ENCODE results near the gene EFNB3.

Gene EFNB3

DNA sequence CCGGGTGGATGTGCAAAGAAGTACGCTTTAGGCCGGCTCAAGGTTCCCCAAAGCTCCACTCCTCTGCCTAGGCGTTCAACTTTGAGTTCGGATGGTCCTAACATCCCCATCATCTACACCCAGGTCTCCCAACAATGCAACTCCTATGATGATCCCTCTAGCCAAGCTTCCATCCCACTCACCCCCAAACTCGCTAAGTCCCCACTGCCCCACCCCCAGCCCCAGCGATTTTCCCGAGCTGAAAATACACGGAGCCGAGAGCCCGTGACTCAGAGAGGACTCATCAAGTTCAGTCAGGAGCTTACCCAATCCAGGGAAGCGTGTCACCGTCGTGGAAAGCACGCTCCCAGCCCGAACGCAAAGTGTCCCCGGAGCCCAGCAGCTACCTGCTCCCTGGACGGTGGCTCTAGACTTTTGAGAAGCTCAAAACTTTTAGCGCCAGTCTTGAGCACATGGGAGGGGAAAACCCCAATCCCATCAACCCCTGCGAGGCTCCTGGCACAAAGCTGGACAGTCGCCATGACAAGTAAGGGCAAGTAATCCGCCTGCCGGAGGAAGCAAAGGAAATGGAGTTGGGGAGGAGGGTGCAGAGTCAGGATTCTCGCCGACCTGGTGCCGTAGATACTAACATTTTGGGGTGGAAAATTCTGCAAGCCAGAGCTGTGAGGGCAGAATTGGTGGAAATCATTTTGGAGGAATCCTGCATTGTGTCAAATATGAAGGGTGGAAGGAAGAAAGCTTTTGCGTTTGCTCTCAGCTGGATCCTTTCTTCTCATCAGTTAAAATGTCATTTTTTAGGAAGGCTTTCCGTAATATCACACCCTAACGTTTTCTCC is 17.7 kb upstream of the EFNB3 start, which contains the start of gene TP53:
TP53 (minus strand) TSS at position 419 of the 836 bp plus-strand sequence. CDS start 10,896 bp downstream, outside the sequence.
- TF ChIP-seq GATA2 (IDR thresholded peaks at IDR 0.05; ENCODE audit: low read depth, low read length) (no peak), GATA3 (IDR thresholded peaks at IDR 0.05; ENCODE audit: low read depth, low read length) (no peak)

DNA sequence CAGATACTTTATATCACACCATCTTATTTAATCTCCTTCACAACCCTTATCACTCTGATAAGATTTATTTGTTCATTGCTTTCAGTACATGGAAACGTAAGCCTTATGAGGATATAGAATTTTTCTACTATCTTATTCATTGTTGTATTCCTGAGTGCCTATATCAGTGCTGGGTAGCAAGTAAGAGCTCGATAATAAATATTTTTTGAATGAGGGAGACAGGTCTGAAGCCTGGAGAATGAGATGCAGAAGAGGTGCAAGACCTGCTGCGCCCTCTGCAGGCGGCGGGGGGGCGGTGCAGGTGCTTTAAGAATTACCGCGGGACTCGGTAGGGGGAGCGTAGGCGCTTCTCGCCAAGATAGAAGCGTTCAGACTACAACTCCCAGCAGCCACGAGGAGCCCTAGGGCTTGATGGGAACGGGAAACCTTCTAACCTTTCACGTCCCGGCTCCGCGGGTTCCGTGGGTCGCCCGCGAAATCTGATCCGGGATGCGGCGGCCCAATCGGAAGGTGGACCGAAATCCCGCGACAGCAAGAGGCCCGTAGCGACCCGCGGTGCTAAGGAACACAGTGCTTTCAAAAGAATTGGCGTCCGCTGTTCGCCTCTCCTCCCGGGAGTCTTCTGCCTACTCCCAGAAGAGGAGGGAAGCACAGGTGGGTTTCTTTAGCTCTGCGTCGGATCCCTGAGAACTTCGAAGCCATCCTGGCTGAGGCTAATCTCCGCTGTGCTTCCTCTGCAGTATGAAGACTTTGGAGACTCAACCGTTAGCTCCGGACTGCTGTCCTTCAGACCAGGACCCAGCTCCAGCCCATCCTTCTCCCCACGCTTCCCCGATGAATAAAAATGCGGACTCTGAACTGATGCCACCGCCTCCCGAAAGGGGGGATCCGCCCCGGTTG is 16.8 kb upstream of the EFNB3 start, which contains the start of gene WRAP53:
WRAP53 (plus strand) TSS at position 570 of the 900 bp plus-strand sequence; CDS start at position 742, 172 bp downstream.
- no peak for TF ChIP-seq GATA3 (IDR thresholded peaks at IDR 0.05; ENCODE audit: low read depth, low read length)
- no peak for TF ChIP-seq GATA2 (IDR thresholded peaks at IDR 0.05; ENCODE audit: low read depth, low read length)

DNA sequence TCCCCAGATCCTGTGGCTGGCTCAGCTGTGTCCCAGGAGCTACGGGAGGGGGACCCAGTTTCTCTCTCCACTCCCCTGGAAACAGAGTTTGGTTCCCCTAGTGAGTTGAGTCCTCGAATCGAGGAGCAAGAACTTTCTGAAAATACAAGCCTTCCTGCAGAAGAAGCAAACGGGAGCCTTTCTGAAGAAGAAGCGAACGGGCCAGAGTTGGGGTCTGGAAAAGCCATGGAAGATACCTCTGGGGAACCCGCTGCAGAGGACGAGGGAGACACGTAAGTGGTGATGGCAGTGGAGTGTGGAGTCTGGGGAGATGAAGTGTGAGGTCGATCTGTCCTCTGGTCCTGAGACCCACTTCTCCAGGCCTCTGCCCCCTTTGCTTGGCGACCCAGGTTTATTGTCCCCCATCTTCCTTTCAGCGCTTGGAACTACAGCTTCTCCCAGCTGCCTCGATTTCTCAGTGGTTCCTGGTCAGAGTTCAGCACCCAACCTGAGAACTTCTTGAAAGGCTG is 16.1 kb upstream of the EFNB3 start:
- TF ChIP-seq GATA2 (IDR thresholded peaks at IDR 0.05; ENCODE audit: low read depth, low read length), result no peak
- TF ChIP-seq GATA3 (IDR thresholded peaks at IDR 0.05; ENCODE audit: low read depth, low read length), result no peak

DNA sequence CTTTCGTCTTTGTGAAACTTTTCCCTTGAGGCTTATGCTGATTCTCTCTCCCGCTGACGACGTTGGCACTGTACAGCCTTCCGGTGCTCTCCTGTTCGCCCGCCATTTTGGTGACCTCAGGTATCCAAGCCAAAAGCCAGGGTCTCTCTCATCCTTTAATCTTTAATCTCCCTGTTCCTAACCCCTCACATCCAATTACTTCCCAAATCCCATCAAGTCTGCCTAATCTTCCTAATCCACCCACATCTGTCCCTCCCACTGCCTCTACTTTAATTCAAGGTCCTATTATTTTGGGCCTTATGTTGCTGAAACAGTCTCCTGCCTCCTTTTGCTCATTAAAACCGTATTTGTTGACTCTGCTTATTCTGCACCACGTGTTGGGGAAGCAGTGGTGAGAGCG is 9.4 kb upstream of the EFNB3 start:
- TF ChIP-seq GATA3 (IDR thresholded peaks at IDR 0.05; ENCODE audit: low read depth, low read length), result no peak
- TF ChIP-seq GATA2 (IDR thresholded peaks at IDR 0.05; ENCODE audit: low read depth, low read length), result no peak

DNA sequence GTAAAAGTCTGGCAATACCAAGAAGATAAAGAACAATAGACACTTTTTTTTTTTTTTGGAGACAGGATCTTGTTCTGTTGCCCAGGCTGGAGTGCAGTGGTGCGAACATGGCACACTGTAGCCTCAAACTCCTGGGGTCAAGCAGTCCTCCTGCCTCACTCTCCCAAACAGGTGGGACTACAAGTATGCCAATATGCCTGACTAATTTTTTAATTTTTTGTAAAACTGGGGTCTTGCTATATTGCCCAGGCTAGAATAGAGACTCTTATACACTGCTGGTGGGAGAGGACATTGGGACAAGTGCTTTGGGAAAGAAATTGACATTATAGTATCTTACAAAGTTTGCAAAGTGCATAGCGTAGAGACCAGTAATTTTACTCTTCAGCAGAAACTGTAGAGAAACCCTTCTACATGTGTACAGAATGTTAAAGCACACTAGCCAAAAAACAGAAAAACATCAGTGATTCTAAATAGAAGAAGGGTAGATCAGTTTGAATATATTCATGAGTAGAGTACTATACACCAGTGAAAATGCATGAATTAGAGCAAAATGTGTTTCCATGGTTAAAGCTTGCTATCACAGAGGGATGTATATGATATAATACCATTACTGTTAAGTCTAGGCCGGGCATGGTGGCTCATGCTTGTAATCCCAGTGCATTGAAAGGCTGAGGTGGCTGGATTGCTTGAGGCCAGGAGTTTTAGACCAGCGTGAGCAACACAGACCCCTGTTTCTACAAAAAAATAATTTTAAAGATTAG is 7.0 kb upstream of the EFNB3 start:
- TF ChIP-seq GATA3 (IDR thresholded peaks at IDR 0.05; ENCODE audit: low read depth, low read length) (no peak), GATA2 (IDR thresholded peaks at IDR 0.05; ENCODE audit: low read depth, low read length) (no peak)

DNA sequence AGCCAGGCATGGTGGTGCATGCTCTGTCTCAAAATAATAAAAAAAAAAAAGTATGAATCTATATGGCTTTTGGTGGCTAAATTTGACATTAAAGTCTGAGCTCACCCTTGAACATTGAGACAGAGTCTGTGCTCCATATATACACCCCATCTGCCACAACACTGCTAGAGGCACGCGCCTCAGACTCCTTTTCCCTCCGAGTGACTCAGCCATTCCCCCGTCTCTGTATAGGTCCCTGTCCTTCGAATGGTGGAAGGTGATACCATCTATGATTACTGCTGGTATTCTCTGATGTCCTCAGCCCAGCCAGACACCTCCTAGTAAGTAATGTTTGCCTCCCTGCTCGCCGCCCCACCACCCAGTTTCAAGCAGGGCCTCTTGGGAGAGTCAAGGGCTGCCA is 4.5 kb upstream of the EFNB3 start:
- TF ChIP-seq GATA3 (IDR thresholded peaks at IDR 0.05; ENCODE audit: low read depth, low read length), result no peak
- no peak for TF ChIP-seq GATA2 (IDR thresholded peaks at IDR 0.05; ENCODE audit: low read depth, low read length)

DNA sequence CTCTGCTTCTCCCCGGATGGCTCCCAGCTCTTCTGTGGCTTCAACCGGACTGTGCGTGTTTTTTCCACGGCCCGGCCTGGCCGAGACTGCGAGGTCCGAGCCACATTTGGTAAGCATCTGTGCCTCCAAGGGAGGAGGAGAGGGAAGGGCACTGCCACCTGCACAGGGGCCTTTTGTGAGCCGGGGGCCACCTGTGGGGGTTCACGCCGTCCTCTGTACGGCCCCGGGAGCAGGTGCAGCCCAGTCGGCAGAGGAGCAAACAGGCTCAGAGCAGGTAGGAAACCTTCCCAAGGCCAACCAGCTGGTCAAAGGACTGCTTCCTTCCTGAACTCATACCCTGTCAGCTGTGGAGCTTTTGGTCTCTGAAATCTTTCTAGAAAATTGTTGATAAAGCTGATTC is 3.3 kb upstream of the EFNB3 start:
- TF ChIP-seq GATA3 (IDR thresholded peaks at IDR 0.05; ENCODE audit: low read depth, low read length), result no peak
- TF ChIP-seq GATA2 (IDR thresholded peaks at IDR 0.05; ENCODE audit: low read depth, low read length), result no peak

DNA sequence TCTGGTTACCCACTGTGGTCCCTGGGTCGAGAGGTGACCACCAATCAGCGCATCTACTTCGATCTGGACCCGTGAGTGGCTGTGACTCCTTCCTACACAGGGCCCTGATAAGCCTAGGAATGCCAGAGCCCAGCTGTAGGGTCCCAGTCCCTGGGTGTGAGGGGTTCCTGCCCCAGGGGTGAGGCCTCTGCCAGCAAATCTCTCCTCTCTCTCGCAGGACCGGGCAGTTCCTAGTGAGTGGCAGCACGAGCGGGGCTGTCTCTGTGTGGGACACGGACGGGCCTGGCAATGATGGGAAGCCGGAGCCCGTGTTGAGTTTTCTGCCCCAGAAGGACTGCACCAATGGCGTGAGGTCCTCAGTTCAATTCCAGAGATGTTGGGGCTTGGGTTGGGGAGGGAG is 2.2 kb upstream of the EFNB3 start:
- TF ChIP-seq GATA2 (IDR thresholded peaks at IDR 0.05; ENCODE audit: low read depth, low read length) (no peak), GATA3 (IDR thresholded peaks at IDR 0.05; ENCODE audit: low read depth, low read length) (no peak)

DNA sequence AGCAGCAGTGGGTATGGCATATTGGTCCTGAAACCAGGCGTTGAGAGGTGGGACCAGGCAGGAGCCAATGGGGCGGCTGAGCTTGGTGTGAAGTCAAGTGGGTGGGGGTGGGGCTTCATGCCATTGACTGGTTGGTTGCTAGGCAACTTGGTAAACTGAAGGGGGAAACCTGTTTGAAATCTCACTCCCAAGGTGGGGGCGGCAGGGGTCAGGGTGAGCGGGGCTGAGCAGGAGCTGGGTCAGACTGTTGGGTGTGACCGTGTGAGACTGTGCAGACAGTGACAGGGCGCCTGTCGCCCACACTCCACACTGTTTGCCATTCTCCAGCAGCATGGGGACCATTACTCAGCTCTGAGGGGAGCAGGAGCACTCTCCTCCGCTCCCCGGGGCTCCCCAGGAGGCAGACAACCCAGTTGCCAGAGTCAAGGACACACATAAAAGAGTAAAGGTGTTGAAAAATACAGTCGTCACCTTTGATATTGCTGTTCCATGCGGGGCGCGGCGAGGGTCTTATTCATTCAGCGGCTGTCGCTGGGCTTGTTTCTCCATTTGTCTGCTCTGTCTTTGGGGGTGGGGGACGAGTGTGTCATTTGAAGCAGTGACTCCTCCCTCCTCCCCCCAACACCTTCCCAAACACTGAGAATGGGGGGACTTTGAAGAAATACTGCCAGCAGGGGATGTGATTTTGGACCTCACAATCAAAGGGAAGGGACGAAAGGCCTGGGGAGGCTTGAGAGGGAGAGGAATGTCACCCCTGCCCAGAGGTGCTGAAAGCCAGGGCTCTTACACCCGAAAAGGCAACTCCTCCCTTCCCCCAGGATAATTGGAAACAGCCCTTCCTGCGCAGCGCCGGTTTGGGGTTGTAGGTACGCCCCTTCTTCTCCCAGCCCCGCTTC is 1.2 kb upstream of the EFNB3 start:
- TF ChIP-seq GATA2 (IDR thresholded peaks at IDR 0.05; ENCODE audit: low read depth, low read length) (no peak), GATA3 (IDR thresholded peaks at IDR 0.05; ENCODE audit: low read depth, low read length) (no peak)

DNA sequence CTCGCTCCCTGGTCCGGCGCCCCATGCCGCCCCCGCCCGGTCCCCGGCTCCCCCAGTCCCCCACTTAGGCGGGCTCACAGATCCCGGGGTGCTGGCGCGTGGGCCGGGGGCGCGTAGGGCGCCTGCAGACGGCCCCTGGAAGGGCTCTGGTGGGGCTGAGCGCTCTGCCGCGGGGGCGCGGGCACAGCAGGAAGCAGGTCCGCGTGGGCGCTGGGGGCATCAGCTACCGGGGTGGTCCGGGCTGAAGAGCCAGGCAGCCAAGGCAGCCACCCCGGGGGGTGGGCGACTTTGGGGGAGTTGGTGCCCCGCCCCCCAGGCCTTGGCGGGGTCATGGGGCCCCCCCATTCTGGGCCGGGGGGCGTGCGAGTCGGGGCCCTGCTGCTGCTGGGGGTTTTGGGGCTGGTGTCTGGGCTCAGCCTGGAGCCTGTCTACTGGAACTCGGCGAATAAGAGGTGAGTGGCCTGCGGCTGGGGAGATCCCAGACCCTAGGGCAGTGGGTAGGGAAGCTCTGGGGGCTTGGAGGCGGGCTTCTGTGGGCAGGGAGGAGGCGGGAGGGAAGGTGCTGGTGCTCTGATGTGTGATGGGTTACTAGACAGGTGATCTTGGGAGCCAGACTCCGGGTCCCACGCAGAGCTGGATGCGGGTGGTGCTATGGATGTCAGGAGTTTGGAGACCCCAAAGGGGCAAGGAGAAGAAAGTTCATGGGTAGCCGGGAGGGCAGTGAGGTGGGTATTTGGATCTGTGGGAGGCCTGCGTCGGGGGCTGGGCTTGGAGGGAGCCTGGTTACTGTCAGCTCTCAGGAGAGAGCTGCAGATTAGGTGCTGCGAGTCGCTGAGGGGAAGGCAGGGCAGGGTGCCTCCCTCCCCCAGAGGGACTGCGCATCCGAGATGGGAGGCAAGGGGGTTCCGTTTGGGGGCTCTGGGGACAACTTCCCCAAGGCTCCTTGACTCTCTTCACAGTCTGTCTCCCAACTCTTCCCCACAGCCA is 560 bp downstream of the EFNB3 start:
- TF ChIP-seq GATA3 (IDR thresholded peaks at IDR 0.05; ENCODE audit: low read depth, low read length) (no peak), GATA2 (IDR thresholded peaks at IDR 0.05; ENCODE audit: low read depth, low read length) (no peak)

DNA sequence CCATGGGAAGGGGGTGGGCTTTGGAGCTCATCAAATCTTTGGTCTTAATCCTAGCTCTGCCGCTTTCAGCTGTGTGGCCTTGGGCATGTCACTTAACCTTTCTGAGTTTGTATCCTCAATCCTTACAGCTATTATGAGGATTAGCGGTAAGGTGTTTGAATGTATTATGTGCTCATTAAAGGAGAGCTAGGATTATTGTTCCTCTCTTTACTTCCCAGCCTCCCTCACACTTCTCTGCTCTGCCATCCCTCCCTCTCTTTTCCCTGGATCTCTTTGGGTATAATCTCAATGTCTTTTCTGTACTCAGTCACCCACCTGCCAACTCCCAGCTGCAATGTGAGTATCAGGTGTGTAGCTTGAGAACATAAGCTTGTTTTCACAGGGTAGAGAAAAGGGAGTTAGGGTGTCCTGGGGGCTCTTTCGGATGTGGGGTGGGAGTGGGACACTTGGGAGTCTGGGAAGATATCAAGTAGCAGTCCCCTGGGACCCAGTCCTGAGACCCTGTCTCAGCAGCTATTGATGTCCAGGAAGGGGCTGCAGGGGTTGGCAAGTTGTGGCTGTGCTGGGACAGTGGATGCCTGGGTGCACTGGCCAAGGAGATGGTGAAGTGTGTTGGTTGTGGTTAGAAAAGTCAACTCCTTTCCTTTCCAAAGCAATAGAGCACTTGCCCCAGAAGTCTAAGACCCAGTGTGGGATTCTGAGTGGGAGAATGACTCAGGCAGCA is 1.8 kb downstream of the EFNB3 start:
- TF ChIP-seq GATA3 (IDR thresholded peaks at IDR 0.05; ENCODE audit: low read depth, low read length), result no peak
- TF ChIP-seq GATA2 (IDR thresholded peaks at IDR 0.05; ENCODE audit: low read depth, low read length), result no peak
